Measurements from ENCODE around the gene SF3B3.

- TF ChIP-seq POLR2A (IDR thresholded peaks at IDR 0.05; ENCODE audit: low read depth, low read length), result no peak
- no peak for TF ChIP-seq POLR2AphosphoS5 (IDR thresholded peaks at IDR 0.05; ENCODE audit: low read depth, low read length)
- no peak for TF ChIP-seq TAF1 (IDR thresholded peaks at IDR 0.05; ENCODE audit: borderline replicate concordance, low read depth, low read length)
These were observed 75.4 kb downstream of the SF3B3 start for GRCh38 chr16:70598937-70599503.
